NCI-H2081 treated with DMSO at 0.1 percent for 48 hours (cell line): ENCODE data around the gene COL4A6.

ENCODE experiments used
- DNase-seq: peaks from one replicate; lab custom pipeline; 2025; lab: John Stamatoyannopoulos, UW

Gene COL4A6

DNA sequence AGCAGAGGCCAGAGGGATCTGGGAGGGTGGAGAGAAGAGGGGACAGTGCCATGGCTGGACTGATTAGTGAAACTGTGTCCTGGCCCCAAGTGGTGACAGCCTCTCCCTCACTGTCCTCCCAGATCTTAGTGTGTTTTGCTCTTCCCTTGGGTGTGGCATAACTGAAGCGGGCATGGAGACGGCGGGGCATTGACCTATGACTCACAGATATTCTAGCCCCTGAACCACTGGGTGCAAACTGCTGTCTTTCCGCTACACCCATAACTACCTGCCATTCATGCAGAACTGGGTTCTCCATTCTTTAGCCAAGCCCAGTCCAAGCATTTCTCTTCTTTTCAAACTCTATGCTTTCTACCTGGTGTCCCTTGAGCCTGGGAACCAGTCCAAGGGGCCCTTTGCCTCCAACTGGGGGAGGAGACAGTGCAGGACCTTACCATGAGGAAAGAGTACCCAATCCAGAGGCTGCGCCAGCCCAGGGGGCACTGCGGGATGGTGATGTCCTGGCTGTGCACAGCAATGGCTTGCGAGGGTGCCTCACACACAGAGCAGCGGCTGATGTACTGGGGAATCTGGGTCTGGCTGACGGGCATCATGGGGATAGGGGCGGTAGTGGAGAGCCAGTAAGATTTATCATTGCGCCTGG, 279.1 kb downstream of the COL4A6 start:
- DNase-seq, result no peak

DNA sequence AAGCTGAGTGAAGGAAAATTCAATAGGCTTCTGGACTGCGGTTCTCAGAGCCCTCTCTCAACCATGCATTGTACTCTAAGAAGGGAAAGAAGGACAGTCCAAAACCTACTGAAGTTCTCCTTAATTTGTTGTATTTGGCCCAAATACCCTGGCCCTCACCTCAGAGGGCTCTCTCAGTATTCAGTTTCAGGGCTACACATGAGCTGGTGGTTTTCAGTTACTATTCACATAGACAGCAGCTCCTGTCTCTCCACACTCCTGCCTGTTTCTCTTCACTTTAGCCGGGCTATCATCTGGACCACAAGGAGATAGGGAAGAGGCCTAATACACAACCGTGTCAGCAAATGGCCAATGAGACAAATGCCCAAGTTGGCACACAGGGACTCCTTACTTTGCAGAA, 280.6 kb downstream of the COL4A6 start:
- DNase-seq, result no peak

DNA sequence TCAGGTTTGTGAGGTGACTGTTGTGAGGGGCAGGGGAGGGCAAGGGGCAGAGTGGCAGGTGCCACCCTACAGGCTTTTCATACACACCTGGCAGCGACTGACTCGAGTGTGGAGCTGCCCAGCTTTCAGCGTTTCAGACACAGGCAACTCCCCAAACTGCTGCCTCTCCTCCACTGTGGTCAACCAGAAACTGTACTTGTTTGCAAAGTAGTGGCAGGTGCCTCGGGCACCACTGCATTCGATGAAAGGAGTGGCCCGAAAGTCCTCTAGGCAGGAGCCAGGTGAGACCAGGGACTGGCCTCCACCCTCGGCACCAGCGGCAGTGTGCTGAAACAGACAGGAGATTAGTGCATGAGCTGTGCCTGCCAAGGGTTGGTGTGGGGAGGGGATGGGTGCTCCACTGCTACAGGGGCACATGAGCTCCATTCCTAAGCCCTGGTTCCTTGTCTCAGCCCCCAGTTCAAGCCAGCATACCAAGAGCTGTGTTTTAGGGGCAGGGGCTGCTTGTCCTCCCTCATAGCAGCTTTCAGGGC, 281.2 kb downstream of the COL4A6 start:
- DNase-seq, result no peak

DNA sequence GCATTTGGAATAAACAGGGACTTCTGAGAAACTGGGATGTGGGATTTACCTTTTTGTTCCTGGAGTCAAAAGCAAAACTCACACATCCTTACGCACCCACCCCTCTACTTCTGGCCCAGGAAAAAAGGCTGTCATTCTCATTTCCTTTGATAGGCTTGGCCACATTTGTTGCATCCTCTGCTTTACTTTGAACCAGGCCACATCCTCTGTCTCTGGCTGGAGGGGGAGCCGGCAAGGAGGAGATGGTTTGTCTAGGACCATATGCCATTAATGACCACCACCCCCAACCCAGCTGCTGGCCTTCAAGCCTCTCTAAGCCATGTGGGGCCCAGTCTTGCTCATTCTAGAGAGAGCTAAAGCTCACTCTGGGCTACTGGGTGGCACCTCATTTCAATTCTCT, 282.1 kb downstream of the COL4A6 start:
- DNase-seq, result no peak

DNA sequence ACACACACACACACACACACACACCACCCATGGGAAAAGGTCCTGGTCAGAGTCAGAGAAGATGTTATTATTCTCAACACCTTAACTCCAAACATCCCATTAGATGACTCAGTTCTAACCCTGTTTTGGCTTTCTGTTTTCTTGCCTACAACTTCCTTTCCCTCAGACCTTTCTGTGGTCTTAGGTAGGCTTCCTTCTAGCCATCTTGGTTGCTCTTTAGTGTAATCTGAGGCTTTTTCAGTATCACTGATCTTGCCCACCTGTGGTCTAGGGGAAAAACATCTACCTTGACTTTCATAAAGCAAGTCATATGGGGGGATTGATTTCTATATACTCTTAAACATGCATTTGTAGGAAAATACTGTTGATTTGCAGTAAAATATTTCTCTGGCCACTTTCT, 289.7 kb downstream of the COL4A6 start:
- no peak for DNase-seq

DNA sequence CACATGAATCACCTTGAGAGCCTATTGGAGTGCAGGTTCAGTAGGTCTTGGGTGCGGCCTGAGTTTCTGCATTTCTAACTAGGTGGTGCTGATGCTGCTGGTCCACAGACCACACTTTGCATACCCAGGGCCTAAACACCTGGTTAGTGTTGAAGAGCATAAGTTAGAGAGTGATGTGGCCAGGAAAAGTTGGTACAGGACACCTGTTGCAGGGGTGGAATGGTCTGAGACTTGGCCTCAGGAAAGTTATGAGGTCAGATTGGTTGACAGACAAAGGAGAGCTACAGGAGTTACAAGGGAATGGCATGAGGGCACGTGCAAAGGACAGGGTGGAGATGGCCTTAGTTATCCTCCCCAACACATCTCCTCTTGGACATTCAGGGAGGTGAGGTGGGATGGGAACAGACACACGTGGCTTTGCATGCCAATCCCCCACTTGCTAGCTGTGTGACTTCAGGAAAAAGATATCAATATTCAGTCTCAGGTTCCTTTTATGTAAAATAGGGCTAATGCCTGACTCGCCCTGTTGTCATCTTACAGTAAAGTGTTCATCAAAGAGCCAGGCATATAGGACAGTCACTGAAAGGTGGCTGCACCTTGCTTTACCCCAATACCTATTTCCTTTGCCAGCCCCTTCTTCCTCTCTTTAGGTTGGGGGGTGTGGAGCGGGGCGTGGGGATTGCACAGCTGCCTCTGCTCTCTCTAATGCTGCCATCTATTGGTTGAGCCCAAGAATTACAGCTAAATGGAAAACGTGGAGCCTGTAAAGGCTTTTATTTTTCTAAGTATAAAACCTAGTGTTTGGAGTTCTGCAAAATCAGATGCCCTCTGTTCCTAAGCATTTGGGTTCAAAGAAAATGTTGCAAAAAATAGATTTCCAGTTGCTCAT, 299.2 kb downstream of the COL4A6 start:
- no peak for DNase-seq

DNA sequence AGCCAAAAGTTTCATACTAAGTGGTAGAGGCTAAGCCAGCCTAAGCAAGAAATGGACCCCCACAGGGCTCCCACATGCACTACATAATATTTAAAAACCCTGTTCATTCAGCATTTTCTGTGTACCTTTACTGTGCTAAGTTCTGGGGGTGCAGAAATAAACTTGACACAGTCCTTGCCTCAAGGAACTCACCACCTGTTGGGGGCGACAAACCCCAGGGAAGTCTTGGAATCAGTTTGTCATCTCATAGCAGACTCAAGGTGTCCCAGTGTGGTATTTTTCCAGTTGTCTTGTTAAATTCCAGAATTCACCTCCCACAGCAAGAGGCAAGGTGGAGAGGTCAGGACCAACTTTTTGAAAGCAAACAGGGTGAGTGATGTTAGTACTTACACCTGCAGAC, 303.5 kb downstream of the COL4A6 start:
- no peak for DNase-seq

DNA sequence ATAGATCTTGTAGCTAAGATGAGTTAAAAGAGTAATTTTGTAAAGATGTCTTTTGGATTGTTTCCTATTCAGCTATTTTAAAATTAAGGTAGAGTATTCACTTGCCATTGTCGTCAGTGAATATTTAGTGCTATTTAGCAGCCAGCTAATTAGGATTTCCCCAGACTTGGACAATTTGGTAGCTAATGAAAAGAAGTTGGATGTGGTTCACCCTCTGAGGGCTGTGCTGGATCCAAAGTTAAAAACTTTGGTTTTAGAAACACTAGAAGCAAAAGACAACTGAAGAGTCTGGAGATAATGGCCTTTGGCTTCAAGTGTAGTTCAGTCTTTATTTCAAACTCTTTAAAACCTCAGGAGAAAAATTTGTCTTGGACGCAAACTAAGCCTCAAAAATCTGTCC, 305.3 kb downstream of the COL4A6 start:
- no peak for DNase-seq

DNA sequence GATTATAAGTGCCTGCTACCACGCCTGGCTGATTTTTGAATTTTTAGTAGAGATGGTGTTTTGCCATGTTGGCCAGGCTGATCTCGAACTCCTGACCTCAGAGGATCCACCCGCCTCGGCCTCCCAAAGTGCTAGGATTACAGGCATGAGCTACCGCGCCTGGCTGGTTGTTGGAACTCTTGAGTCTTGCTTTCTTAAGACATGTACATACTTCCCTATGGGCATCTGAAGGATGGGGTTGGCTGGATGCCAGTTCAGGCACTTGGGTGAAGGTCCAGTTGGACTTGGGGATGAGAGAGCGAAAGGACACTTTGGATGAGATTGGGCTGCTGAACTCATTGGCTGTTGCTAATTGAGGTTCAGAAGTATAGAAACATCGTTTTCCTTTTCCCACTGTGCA, 306.2 kb downstream of the COL4A6 start:
- DNase-seq, result no peak

DNA sequence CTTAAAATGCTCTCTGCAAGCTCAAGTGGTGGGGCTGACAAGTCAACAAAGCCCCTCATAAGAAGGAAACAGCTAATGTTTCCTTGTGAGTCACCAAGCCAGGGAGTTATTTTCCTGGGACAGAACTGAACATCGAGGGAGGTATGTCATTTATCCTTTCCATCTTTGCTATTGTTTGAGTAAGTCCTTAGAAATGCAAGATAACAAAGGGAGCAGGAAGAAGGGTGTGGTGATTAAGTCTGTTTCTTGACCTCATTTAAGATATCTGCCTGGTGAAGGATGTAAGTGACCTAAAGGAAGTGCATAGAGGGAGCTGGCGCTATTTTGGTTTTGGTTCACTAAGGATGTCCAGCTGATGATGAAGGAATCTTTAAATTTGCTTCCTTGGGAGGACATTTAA, 306.8 kb downstream of the COL4A6 start:
- DNase-seq, result no peak

DNA sequence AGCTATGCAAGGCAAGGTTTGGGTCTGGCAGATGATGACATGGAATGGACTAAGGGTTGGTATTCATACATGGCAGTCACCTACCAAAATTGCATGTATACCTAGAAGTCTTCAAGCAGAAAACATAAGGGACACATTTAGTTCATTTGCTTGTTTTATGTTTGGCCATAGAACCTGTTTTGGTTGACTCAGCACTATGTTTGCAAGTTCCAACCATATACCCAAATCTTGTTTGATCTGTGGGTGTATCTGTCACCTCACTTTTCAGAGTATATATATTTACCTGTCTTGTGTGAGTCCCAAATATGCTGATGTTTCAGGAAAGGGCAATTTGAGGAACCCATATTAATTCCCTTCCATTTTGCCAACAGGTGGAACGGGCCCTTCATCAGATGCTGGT, 307.3 kb downstream of the COL4A6 start:
- DNase-seq, result no peak

DNA sequence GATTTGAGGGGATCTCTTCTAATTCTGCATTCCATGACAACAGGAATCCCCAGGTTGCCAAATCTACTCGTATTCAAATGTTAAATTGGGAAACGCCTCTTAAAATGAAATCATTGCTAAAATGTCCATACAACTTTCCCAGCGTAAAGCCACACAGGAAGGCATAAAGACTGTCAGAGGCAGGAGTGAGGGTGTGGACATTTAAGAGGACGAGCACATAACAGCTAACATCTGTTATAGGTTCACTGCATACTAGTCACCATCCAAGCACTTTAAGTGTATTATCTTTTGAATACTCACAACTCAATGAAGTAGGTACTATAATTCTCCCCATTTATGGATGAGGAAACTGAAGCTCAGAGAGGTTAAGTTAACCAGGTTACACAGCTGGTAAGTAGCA, 311.1 kb downstream of the COL4A6 start:
- no peak for DNase-seq

DNA sequence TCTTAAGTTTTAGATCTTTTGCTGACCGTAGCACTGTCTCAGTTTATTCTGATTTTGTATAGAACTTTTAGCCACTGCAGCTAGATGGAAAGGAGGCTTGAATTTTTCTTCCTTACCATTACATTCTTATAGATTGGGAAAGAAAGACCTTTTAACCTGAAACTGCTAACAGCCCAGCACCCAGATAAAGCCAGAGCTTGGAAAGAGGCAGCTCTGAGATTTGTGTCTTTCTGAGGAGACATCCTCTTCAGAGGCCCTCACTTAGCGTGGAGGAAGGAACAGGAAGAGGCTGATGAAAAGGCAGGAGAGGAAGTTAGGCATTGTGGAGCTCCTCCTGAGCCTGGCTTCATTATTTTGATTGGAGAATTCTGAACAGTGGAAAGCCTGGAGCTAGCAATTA, 311.6 kb downstream of the COL4A6 start:
- DNase-seq, result no peak

DNA sequence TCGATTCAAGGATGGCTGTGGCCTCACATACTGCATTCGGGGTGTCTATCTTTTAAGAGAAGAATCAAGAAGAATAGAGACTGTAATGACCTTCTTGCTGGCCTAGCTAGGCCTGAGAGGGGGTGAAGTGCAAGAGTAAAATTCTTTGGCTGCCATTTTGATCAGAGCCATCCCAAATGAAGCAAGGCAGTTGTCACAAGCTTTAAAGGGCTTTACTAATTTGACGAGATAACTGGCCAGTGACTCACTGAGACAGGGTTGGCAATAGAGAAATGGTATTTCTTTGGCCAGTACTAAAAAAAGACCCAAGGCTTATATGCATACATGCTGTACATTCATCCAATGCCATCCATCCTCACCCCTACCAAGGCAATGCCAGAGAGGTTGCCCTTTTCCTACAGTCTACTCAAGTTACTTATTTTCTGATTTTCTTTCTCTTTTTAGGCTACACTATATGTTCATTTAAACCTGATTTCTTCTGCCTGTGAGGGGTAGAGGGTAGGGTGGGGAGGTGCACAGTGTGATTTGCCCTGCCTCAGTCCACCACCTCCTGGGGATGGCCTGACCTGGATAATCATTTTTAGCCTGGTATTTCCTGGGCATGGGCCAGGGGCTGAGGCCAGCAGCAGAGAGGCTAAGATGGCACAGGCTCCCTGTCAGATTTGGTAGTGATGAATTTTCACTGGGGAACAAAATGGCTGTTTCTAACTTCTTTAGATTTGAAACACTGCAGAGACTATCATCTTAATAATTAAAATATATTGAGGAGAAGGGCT, 314.4 kb downstream of the COL4A6 start:
- DNase-seq, result no peak

DNA sequence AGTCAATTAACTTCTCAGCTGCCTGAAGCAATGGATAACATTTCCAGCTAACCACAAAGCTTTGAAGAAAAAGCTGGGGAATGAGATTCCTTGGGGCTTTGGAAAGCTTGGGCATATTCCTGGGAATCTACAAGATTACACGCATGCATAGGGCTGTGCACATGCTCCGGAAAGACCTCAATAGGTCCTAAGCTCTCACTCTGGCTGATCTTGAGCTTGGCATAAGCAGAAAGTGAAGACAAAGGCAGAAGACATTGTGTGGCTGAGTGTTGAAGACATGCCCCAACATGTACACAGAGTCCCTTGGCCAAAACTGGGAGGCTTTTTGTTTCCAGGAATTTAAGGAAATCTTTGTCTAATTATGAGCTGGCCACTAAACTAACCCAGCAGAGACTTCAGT, 315.5 kb downstream of the COL4A6 start:
- DNase-seq, result no peak

DNA sequence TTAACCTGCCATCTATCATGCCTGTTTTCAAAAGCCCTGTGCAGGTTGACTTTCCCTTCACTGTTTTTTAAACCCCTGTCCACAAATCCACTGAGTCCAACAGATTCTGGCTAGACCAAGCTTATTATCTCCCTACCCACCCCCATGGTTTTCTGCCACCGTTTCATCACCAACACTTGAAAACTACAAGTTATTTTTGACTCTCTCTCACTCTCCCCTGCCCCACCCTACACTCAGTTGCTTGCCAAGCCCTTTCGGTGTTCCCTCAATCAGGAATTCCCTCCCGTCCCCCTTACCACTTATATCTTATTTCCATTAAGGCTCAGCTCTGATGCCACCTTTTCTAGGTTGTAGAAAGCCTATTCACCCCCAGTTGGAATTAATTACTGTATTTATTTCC, 316.9 kb downstream of the COL4A6 start:
- no peak for DNase-seq

DNA sequence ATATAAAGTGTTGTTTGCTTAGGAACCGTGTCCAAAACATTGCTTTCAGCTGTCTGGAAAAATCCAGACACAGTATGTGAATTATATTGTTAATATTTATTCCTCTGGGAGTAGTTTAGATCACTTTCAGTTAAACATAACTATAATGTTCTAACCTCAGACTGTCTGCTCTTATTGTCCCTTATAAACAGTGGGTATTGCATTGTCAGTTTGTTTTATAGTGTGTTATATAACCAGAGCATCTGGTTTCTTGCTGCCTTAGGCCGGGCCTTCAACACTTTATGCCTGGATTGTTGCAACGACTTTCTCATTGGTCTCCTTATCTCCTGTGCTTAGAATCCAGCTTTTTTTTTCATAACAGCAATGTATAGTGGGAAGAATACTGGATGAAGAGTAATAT, 320.2 kb downstream of the COL4A6 start:
- DNase-seq, result no peak

DNA sequence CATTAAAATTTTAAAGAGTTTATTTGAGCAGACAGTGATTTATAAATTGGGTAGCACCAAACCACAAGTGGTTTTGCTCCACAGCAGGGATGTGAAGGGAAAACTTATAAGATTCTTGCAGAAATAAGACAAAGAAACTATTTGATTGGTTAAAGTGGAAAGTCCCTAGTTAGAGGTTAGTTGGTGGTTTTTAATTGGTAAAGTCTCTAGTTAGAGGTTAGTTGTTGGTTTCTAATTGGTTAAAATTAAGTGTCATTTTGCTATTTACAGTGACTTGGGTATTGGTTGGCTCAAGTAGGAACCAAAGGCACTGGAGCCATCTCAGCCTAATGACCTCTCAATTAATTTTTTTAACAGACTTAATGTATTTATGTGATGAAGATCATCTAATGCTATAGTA, 323.7 kb downstream of the COL4A6 start:
- DNase-seq, result no peak
